Breast epithelium (tissue), 3 donors: ENCODE results near the gene GPI.

Source experiments
- CTCF ChIP-seq, 3 donors: fragments of 450-650 bp; IDR thresholded peaks; one replicate each; pipeline ENCODE4 v1.5.1; 2016 to 2017; ENCODE audit warnings: antibody characterized with exemption in 3 of 3, mild to moderate bottlenecking in 3 of 3, moderate library complexity in 3 of 3
- POLR2AphosphoS5 ChIP-seq, 3 donors: sonication (generic); formaldehyde crosslinking; IDR thresholded peaks; one replicate each; pipeline ENCODE4 v1.6.1; 2017; ENCODE audit warnings: antibody characterized with exemption in 3 of 3

GRCh38 chr19:34367624-34367957, 2.6 kb downstream of the GPI start:
- TF ChIP-seq CTCF (IDR thresholded peaks at IDR 0.05) (no peak), POLR2AphosphoS5 (IDR thresholded peaks at IDR 0.05) (no peak)
